Adrenal gland (tissue), 5 donors: ENCODE results near the gene HNRNPA1.

ENCODE experiments used
- CTCF ChIP-seq, 6 experiments: fragments of 450-650 bp in 4 of 6; fragments of 200-600 bp in 2 of 6; sonication (generic) in 1 of 6; IDR thresholded peaks; 1 replicate in 5 of 6; 2 replicates in 1 of 6; pipeline versions ENCODE4 v1.5.1 to v1.8.0; 2016 to 2021; ENCODE audit warnings: antibody characterized with exemption in 6 of 6, mild to moderate bottlenecking in 2 of 6, moderate library complexity in 1 of 6
- POLR2A ChIP-seq, 2 donors: fragments of 450-650 bp; IDR thresholded peaks; one replicate each; pipeline ENCODE4 v1.6.1; 2017; ENCODE audit warnings: antibody characterized with exemption in 2 of 2, mild to moderate bottlenecking in 2 of 2, moderate library complexity in 1 of 2
- donor health status: DM: no; HTN: no; CAD: no.

GRCh38 chr12:54294953-54295566 lies 14.5 kb downstream of the HNRNPA1 start:
- no peak for TF ChIP-seq CTCF (IDR thresholded peaks at IDR 0.05)
- TF ChIP-seq POLR2A (IDR thresholded peaks at IDR 0.05), result no peak
